Small intestine (tissue), 7 donors: Measurements from ENCODE around the gene ZFTA. TPM values are rescaled to one million over a fixed set of nuclear protein-coding genes. Genes with fewer than 3 reads are reported as not detected.
A peak's percentile ranks its signal among the peaks of the same experiment; 100 is the strongest.
"Not testable (repeated sequence)": the region's sequence is repeated elsewhere in the genome, so short reads cannot be mapped to it uniquely, and the experiment has no call there.

Experiments
- DNase-seq, 2 donors: peaks; one replicate each; pipeline versions ENCODE4 v3.0.0 to v3.0.0-alpha.2; 2013
- FAIRE-seq: peaks from 2 replicates; lab custom pipeline; 2012; peaks lifted over from hg19 to GRCh38; lab: Jason Lieb, UNC
- H3K27ac ChIP-seq, 3 donors: one replicate each; pipeline ENCODE4 v1.5.1; 2013; ENCODE audit warnings: low read length in 2 of 3, mild to moderate bottlenecking in 2 of 3, control low read depth in 1 of 3, inconsistent platforms in 1 of 3, low read depth in 1 of 3, moderate library complexity in 1 of 3
- H3K27me3 ChIP-seq, 3 donors: one replicate each; pipeline ENCODE4 v1.6.1; 2013; ENCODE audit warnings: low read length in 3 of 3, inconsistent platforms in 1 of 3; ENCODE audit not compliant: control insufficient read depth in 3 of 3, insufficient read depth in 3 of 3
- H3K36me3 ChIP-seq, 3 donors: one replicate each; pipeline ENCODE4 v1.6.1; 2013; ENCODE audit warnings: low read length in 3 of 3, inconsistent platforms in 1 of 3, low read depth in 1 of 3, mild to moderate bottlenecking in 1 of 3, moderate library complexity in 1 of 3; ENCODE audit not compliant: control insufficient read depth in 3 of 3, insufficient read depth in 2 of 3
- H3K4me1 ChIP-seq, 3 donors: one replicate each; pipeline ENCODE4 v1.6.1; 2013; ENCODE audit warnings: low read length in 2 of 3, inconsistent platforms in 1 of 3, low read depth in 1 of 3, mild to moderate bottlenecking in 1 of 3, moderate library complexity in 1 of 3; ENCODE audit not compliant: control insufficient read depth in 3 of 3, insufficient read depth in 2 of 3
- H3K4me3 ChIP-seq, 3 donors: one replicate each; pipeline ENCODE4 v1.5.1; 2013; ENCODE audit warnings: low read length in 3 of 3, control low read depth in 1 of 3, inconsistent platforms in 1 of 3, low read depth in 1 of 3, mild to moderate bottlenecking in 1 of 3, moderate library complexity in 1 of 3
- H3K9me3 ChIP-seq, 2 donors: one replicate each; pipeline ENCODE4 v1.6.1; 2013; ENCODE audit warnings: low read depth in 1 of 2, low read length in 1 of 2; ENCODE audit not compliant: control insufficient read depth in 2 of 2, insufficient read depth in 1 of 2
- WGBS, 3 donors: extraction: QIAGEN DNeasy Blood & Tissue Kit; methylation state at CpG; one replicate each; pipeline ENCODE4 v1.1.7; 2013; 5-methylcytosine and 5-hydroxymethylcytosine counted together
- polyA plus RNA-seq, 4 donors: library from polyadenylated mRNA; stranded (reverse) in 3 of 4; unstranded in 1 of 4; fragments of 200-250 nt in 3 of 4; fragments of 120-200 nt in 1 of 4; gene quantifications; one replicate each; pipeline versions ENCODE4 v1.2.1 to v1.2.3, GENCODE V29; 2013
- donor health status: healthy with polysubstance abuse.
- donor health status: control.
- donor health status: control.
- donor health status: Bipolar disorder and iron deficiency.
- donor health status: healthy.

ZFTA gene
- polyA plus RNA-seq, 4 donors: 0.22 to 55.1 (median 3.9) TPM

DNA sequence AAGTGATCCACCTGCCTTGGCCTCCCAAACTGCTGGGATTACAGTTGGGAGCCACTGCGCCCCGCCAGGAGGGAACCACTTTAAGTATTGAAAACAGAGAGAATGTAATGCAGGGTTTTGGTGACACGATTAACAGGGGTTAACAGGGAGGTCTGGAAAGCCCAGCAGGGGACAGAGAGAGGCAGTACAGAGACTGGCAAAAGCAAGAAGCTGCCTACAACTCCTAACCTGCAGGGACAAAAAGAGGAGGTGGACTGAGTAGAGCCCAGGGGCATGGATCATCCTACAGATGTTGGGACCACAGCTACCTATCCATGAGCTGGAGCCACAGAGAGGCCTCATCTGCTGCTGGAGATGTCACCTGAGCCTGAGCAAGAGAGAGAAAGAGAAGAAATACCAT lies 42.9 kb upstream of the ZFTA start:
- H3K27ac ChIP-seq: no peak overlapping the region
- DNase-seq (no peak), FAIRE-seq (no peak)
- H3K4me3 ChIP-seq: no peak overlapping the region
- H3K9me3 ChIP-seq: no peaks in the 10 kb centered on the region
- H3K36me3 ChIP-seq: peaks cover 0 to 7% (median 0%) of the 10 kb centered on the region in 3 donors
- WGBS, 3 donors: 82 to 89% (median 87%) methylated on average over 3 of the region's 3 CpGs
- H3K27me3 ChIP-seq: no peaks in the 10 kb centered on the region
- H3K4me1 ChIP-seq: peaks cover 0 to 16% (median 0%) of the 10 kb centered on the region in 3 donors

DNA sequence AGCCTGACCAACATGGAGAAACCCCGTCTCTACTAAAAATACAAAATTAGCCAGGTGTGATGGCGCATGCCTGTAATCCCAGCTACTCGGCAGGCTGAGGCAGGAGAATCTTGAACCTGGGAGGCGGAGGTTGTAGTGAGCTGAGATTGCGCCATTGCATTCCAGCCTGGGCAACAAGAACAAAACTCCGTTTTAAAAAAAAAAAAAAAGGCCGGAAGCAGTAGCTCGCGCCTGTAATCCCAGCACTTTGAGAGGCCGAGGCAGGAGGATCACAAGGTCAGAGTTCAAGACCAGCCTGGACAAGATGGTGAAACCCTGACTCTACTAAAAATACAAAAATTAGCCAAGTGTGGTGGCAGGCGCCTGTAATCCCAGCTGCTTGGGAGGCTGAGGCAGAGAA lies 41.8 kb upstream of the ZFTA start:
- H3K4me1 ChIP-seq: peaks cover 0 to 16% (median 0%) of the 10 kb centered on the region in 3 donors
- 93 to 95% (median 94%) methylated on average over 8 to 11 of the region's 11 CpGs for WGBS, 3 donors
- H3K4me3 ChIP-seq, FAIRE-seq, H3K36me3 ChIP-seq, DNase-seq, H3K27me3 ChIP-seq, H3K9me3 ChIP-seq, H3K27ac ChIP-seq: not testable (repeated sequence)

DNA sequence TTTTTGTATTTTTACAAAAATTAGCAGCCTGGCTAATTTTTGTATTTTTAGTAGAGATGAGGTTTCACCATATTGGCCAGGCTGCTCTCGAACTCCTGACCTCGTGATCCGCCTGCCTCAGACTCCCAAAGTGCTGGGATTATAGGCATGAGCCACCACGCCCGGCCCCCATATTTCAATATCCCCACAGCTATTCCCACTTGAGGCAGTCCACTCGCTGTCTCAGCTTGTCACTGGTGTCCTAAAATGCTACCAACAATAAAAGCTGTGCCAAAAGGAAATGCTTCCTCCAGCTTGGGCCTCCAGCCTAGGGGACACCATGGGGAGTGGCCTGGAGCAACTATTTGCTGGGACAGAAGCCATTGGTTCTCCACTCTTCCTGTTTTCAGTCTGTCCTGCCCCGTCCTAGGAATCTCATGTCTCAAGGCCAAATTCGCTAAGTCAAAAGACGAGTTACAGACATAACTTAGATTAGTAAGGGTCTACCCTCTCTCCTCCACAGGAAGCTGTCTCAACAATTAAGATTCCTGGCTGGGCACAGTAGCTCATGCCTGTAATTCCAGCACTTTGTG lies 37.4 kb upstream of the ZFTA start:
- WGBS, 3 donors: 69 to 84% (median 80%) methylated on average over 9 of the region's 9 CpGs
- FAIRE-seq (no peak), DNase-seq (no peak)
- Histone ChIP-seq H3K4me3 (no peak overlapping the region), H3K27me3 (no peaks in the 10 kb centered on the region), H3K4me1 (peaks cover 0 to 11% (median 0%) of the 10 kb centered on the region in 3 donors), H3K36me3 (no peaks in the 10 kb centered on the region), H3K9me3 (no peaks in the 10 kb centered on the region), H3K27ac (no peak overlapping the region)

DNA sequence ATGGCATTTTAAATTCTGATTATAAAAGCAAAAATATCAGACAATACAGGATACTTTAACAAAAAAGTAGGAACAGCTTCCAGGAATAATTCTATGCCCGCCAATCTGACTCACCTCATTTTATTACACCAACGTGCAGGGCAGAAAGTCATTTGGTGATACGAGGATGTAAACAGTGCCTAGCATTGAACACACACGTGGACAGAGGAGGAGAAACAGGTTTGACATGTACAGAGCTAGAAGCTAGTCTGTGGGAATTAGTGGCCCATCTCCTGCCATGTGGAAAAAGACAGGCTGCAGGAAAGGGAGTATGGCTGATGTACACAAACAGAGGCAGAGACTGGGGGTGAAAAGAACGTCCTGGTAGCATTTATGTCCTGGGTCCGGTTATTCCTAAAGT lies 35.7 kb upstream of the ZFTA start:
- H3K4me3 ChIP-seq: no peak overlapping the region
- DNase-seq: peak; percentile 91 to 94
- H3K27ac ChIP-seq: peak overlapping the region in 1 of 3 donors; percentile 37
- FAIRE-seq: no peak
- no peaks in the 10 kb centered on the region for H3K36me3 ChIP-seq
- 12 to 55% (median 32%) methylated on average over 6 of the region's 6 CpGs for WGBS, 3 donors
- H3K27me3 ChIP-seq: no peaks in the 10 kb centered on the region
- peaks cover 0 to 11% (median 0%) of the 10 kb centered on the region in 3 donors for H3K4me1 ChIP-seq
- H3K9me3 ChIP-seq: no peaks in the 10 kb centered on the region

- Histone ChIP-seq H3K9me3 (no peaks in the 10 kb centered on the region), H3K36me3 (no peaks in the 10 kb centered on the region), H3K27ac (no peak overlapping the region), H3K4me3 (no peak overlapping the region), H3K27me3 (no peaks in the 10 kb centered on the region), H3K4me1 (peaks cover 0 to 11% (median 0%) of the 10 kb centered on the region in 3 donors)
- WGBS, 3 donors: 68 to 77% (median 70%) methylated on average over 10 of the region's 10 CpGs
- FAIRE-seq: no peak
- DNase-seq: peak; percentile 24 to 52
Measured at GRCh38 chr11:63802637-63803414, 34.3 kb upstream of the ZFTA start.

DNA sequence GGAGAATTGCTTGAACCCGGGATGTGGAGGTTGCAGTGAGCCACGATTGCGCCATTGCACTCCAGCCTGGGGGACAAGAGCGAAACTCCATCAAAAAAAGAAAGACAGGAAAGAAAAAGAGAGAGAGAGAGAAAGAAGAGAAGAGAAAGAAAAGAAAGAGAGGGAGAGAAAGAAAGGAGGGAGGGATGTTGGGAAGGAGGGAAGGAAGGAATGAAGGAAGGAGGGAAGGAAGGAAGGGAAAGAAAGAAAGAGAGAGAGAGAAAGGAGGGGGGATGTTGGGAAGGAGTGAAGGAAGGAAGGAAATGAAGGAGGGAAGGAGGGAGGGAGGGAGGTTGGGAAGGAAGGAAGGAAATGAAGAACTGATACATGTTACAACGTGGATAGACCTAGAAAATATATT lies 32.3 kb upstream of the ZFTA start:
- Histone ChIP-seq H3K36me3 (no peaks in the 10 kb centered on the region), H3K4me1 (peaks cover 0 to 11% (median 0%) of the 10 kb centered on the region in 3 donors), H3K4me3 (no peak overlapping the region), H3K27me3 (no peaks in the 10 kb centered on the region), H3K27ac (no peak overlapping the region), H3K9me3 (no peaks in the 10 kb centered on the region)
- FAIRE-seq (no peak), DNase-seq (no peak)
- WGBS, 3 donors: 85 to 89% (median 87%) methylated on average over 5 of the region's 5 CpGs

- WGBS, 3 donors: 76 to 84% (median 80%) methylated on average over 11 of the region's 11 CpGs
- H3K27ac ChIP-seq: no peak overlapping the region
- H3K9me3 ChIP-seq: peaks cover 0 to 22% of the 10 kb centered on the region in 2 donors
- DNase-seq: no peak
- no peak overlapping the region for H3K4me3 ChIP-seq
- no peak for FAIRE-seq
- H3K4me1 ChIP-seq: no peaks in the 10 kb centered on the region
- H3K36me3 ChIP-seq: no peaks in the 10 kb centered on the region
- H3K27me3 ChIP-seq: peaks cover 0 to 1% (median 0%) of the 10 kb centered on the region in 3 donors
Measured at GRCh38 chr11:63795066-63795465, 26.5 kb upstream of the ZFTA start.

- Histone ChIP-seq H3K9me3 (peaks cover 0 to 22% of the 10 kb centered on the region in 2 donors), H3K27ac (no peak overlapping the region), H3K4me1 (no peaks in the 10 kb centered on the region), H3K36me3 (no peaks in the 10 kb centered on the region), H3K4me3 (no peak overlapping the region), H3K27me3 (peaks cover 0 to 1% (median 0%) of the 10 kb centered on the region in 3 donors)
- DNase-seq (no peak), FAIRE-seq (no peak)
Measured at GRCh38 chr11:63793161-63793560, 24.6 kb upstream of the ZFTA start.
